ENCODE results near the gene ANAPC13. TPM values are rescaled to one million over a fixed set of nuclear protein-coding genes. Genes with fewer than 3 reads are reported as not detected.

Gene ANAPC13
- total and polyA plus RNA-seq, 12 donors: 25.7 to 119 (median 81.2) TPM

DNA sequence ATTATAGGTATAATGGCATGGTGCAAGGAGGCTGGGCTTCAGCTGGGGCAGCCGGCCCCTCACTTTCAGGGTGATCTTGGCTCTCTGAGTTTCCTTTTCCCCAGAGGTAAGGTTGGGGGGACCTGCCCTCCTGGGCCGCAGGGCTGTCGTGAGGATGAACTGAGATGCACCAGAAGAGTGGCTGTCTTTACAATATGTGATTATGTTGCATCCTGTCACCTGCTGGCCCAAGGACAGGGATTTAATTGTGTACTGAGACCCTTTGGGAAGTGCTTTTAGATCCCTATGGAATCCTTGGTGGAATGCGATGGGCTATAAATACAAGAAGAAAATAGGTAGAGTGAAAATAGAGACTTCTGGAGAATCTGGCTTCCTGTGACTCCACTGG is 22.1 kb downstream of the ANAPC13 start:
- 54 to 73% methylated on average over 4 of the region's 4 CpGs for WGBS, 2 donors
- Histone ChIP-seq H3K36me3 (no peaks in the 10 kb centered on the region), H3K4me1 (peaks cover 8 to 51% (median 35%) of the 10 kb centered on the region in 9 donors), H3K27me3 (no peaks in the 10 kb centered on the region), H3K4me3 (no peak overlapping the region), H3K9me3 (no peaks in the 10 kb centered on the region), H3K27ac (peak overlapping the region in 9 of 10 donors; percentile 49 to 83 (median 73))
- ATAC-seq: no peak
- TF ChIP-seq, protein P1, sequence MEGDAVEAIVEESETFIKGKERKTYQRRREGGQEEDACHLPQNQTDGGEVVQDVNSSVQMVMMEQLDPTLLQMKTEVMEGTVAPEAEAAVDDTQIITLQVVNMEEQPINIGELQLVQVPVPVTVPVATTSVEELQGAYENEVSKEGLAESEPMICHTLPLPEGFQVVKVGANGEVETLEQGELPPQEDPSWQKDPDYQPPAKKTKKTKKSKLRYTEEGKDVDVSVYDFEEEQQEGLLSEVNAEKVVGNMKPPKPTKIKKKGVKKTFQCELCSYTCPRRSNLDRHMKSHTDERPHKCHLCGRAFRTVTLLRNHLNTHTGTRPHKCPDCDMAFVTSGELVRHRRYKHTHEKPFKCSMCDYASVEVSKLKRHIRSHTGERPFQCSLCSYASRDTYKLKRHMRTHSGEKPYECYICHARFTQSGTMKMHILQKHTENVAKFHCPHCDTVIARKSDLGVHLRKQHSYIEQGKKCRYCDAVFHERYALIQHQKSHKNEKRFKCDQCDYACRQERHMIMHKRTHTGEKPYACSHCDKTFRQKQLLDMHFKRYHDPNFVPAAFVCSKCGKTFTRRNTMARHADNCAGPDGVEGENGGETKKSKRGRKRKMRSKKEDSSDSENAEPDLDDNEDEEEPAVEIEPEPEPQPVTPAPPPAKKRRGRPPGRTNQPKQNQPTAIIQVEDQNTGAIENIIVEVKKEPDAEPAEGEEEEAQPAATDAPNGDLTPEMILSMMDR (IDR thresholded peaks at IDR 0.05): no peak
- intact Hi-C loops (cut with DNase I): no loop called here
- DNase-seq: no peak

- TF ChIP-seq, protein P1 (IDR thresholded peaks at IDR 0.05): no peak
- WGBS, 2 donors: 37 to 52% methylated on average over 5 of the region's 5 CpGs
- Histone ChIP-seq H3K27me3 (no peaks in the 10 kb centered on the region), H3K9me3 (no peaks in the 10 kb centered on the region), H3K4me1 (peaks cover 8 to 51% (median 35%) of the 10 kb centered on the region in 9 donors), H3K27ac (peak overlapping the region; percentile 49 to 83 (median 72)), H3K36me3 (no peaks in the 10 kb centered on the region), H3K4me3 (no peak overlapping the region)
- ATAC-seq (peak in 5 of 8 donors; percentile 17 to 49 (median 30)), DNase-seq (no peak)
- intact Hi-C loops (cut with DNase I): no loop called here
Measured at GRCh38 chr3:134462331-134462941, 23.3 kb downstream of the ANAPC13 start.

GRCh38 chr3:134460965-134461364 is 24.8 kb downstream of the ANAPC13 start:
- intact Hi-C loops (cut with DNase I): no loop called here
- H3K4me1 ChIP-seq: peaks cover 8 to 51% (median 35%) of the 10 kb centered on the region in 9 donors
- H3K36me3 ChIP-seq: no peaks in the 10 kb centered on the region
- H3K9me3 ChIP-seq: no peaks in the 10 kb centered on the region
- WGBS, 2 donors: 68 to 72% methylated on average over 2 of the region's 2 CpGs
- DNase-seq: no peak
- TF ChIP-seq, protein P1 (IDR thresholded peaks at IDR 0.05): no peak
- no peak for ATAC-seq
- H3K4me3 ChIP-seq: no peak overlapping the region
- H3K27ac ChIP-seq: peak overlapping the region in 7 of 10 donors; percentile 5 to 83 (median 73)
- no peaks in the 10 kb centered on the region for H3K27me3 ChIP-seq

DNA sequence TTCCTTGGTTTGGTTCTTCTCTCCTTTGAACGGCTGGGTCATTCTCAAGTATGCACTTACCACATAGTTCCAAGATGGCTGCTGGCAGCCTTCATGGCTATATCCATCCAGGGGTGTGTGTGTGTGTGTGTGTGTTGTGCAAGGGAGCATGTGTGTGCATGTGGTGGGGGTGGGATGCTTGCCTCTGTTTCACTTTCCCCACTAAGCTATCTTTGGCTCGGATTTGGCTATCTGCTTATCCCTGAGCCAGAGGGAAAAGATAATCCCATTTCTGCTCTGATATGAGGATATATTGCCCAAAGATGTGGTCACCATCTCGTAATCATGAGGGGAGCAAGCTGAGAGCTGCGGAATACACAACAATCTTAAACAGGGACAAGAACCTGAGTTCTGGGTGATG is 26.2 kb downstream of the ANAPC13 start:
- H3K9me3 ChIP-seq: no peaks in the 10 kb centered on the region
- WGBS, 2 donors: 74 to 81% methylated on average over 4 of the region's 4 CpGs
- H3K36me3 ChIP-seq: no peaks in the 10 kb centered on the region
- DNase-seq (no peak), ATAC-seq (no peak)
- H3K27me3 ChIP-seq: no peaks in the 10 kb centered on the region
- no peak overlapping the region for H3K4me3 ChIP-seq
- H3K4me1 ChIP-seq: peaks cover 8 to 41% (median 32%) of the 10 kb centered on the region in 9 donors
- intact Hi-C loops (cut with DNase I): loop anchor here in 1 of 10 donors (10.0 kb wide), 1 partner anchor 65 kb away; no protein-coding TSS in a partner anchor
- TF ChIP-seq, protein P1 (IDR thresholded peaks at IDR 0.05): no peak
- H3K27ac ChIP-seq: peak overlapping the region in 1 of 10 donors; percentile 19

All from heart right ventricle (tissue), 16 donors.